Panc1 (cell line): Measurements from ENCODE around the gene DCAF8.

Source experiments
- POLR2AphosphoS5 ChIP-seq: IDR thresholded peaks from 2 replicates; pipeline ENCODE4 v1.6.1; 2012; ENCODE audit warnings: mild to moderate bottlenecking, low read depth, low read length, moderate library complexity
- SIN3A ChIP-seq: IDR thresholded peaks from 2 replicates; pipeline ENCODE4 v1.6.1; 2012; ENCODE audit warnings: low read depth, mild to moderate bottlenecking, low read length, moderate library complexity, borderline replicate concordance; ENCODE audit not compliant: insufficient read depth
- TCF7L2 ChIP-seq: IDR thresholded peaks from 2 replicates; pipeline ENCODE4 v1.6.1; 2011; ENCODE audit warnings: mild to moderate bottlenecking, low read depth, low read length, inconsistent platforms
- TF ChIP-seq, protein P1 (sequence below): fragments of 450-650 bp; IDR thresholded peaks from 2 replicates; pipeline ENCODE4 v1.5.1; 2017; ENCODE audit warnings: mild to moderate bottlenecking
- TF ChIP-seq, protein P2 (sequence below), 2 experiments: IDR thresholded peaks; 2 replicates each; pipeline ENCODE4 v1.6.1; 2011 to 2012; ENCODE audit warnings: low read depth in 2 of 2, control low read depth in 1 of 2, low read length in 1 of 2, mild to moderate bottlenecking in 1 of 2, moderate library complexity in 1 of 2; ENCODE audit not compliant: insufficient read depth in 1 of 2

DNA sequence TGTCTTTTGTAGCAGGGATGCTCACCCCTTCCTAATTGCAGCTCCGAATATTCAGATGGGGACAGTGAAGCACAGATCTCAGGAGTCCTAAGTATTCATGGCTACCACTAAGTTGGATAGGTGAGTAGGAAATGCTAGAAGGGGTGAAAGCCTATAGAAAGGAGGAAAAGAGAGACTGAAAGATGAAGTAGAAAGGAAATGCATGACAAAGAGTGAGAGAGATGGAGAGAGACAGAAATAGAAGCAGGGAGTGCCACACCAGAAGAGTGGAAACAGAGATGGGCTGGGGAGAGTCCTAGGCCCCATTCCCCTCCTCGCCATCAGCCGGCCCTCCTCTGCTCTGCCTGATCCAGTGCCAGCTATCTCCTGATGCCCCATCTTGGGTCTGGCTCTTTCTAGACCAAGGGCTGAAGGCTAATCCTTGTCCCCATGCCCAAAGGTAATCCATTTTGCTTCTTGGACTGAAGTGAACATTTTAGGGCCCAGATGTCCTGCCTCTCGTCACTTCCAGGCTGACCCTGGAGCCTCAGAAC, 55.2 kb downstream of the DCAF8 start:
- TF ChIP-seq SIN3A (no peak), POLR2AphosphoS5 (no peak), TCF7L2 (no peak)
- TF ChIP-seq, protein P1, sequence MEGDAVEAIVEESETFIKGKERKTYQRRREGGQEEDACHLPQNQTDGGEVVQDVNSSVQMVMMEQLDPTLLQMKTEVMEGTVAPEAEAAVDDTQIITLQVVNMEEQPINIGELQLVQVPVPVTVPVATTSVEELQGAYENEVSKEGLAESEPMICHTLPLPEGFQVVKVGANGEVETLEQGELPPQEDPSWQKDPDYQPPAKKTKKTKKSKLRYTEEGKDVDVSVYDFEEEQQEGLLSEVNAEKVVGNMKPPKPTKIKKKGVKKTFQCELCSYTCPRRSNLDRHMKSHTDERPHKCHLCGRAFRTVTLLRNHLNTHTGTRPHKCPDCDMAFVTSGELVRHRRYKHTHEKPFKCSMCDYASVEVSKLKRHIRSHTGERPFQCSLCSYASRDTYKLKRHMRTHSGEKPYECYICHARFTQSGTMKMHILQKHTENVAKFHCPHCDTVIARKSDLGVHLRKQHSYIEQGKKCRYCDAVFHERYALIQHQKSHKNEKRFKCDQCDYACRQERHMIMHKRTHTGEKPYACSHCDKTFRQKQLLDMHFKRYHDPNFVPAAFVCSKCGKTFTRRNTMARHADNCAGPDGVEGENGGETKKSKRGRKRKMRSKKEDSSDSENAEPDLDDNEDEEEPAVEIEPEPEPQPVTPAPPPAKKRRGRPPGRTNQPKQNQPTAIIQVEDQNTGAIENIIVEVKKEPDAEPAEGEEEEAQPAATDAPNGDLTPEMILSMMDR, result no peak
- TF ChIP-seq, protein P2, sequence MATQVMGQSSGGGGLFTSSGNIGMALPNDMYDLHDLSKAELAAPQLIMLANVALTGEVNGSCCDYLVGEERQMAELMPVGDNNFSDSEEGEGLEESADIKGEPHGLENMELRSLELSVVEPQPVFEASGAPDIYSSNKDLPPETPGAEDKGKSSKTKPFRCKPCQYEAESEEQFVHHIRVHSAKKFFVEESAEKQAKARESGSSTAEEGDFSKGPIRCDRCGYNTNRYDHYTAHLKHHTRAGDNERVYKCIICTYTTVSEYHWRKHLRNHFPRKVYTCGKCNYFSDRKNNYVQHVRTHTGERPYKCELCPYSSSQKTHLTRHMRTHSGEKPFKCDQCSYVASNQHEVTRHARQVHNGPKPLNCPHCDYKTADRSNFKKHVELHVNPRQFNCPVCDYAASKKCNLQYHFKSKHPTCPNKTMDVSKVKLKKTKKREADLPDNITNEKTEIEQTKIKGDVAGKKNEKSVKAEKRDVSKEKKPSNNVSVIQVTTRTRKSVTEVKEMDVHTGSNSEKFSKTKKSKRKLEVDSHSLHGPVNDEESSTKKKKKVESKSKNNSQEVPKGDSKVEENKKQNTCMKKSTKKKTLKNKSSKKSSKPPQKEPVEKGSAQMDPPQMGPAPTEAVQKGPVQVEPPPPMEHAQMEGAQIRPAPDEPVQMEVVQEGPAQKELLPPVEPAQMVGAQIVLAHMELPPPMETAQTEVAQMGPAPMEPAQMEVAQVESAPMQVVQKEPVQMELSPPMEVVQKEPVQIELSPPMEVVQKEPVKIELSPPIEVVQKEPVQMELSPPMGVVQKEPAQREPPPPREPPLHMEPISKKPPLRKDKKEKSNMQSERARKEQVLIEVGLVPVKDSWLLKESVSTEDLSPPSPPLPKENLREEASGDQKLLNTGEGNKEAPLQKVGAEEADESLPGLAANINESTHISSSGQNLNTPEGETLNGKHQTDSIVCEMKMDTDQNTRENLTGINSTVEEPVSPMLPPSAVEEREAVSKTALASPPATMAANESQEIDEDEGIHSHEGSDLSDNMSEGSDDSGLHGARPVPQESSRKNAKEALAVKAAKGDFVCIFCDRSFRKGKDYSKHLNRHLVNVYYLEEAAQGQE (IDR thresholded peaks at IDR 0.05; ENCODE audit: insufficient read depth in 1 of 2, low read depth in 2 of 2, low read length in 1 of 2), result no peak
